GM12892 (cell line): ENCODE measurements around the gene OR13C8. TPM values are rescaled to one million over a fixed set of nuclear protein-coding genes. Genes with fewer than 3 reads are reported as not detected.
"Not testable (repeated sequence)": the region's sequence is repeated elsewhere in the genome, so short reads cannot be mapped to it uniquely, and the experiment has no call there.

ENCODE experiments used
- DNase-seq: peaks from one replicate; pipeline ENCODE4 v3.0.0; 2011; ENCODE audit not compliant: insufficient read length
- FAIRE-seq: peaks from 2 replicates; lab custom pipeline; 2011; peaks lifted over from hg19 to GRCh38; lab: Jason Lieb, UNC
- POLR2A ChIP-seq: IDR thresholded peaks from 2 replicates; pipeline ENCODE4 v1.6.1; 2011; ENCODE audit warnings: low read depth, low read length, control low read depth
- POLR2AphosphoS5 ChIP-seq: IDR thresholded peaks from 2 replicates; pipeline ENCODE4 v1.6.1; 2011; ENCODE audit warnings: low read depth, low read length, control low read depth
- TAF1 ChIP-seq: IDR thresholded peaks from 2 replicates; pipeline ENCODE4 v1.6.1; 2011; ENCODE audit warnings: low read depth, mild to moderate bottlenecking, control low read depth, low read length, borderline replicate concordance
- polyA plus RNA-seq: library from polyadenylated mRNA; unstranded; fragments of >200 nt; gene quantifications from one replicate; pipeline ENCODE4 v1.2.1, GENCODE V29; 2012; ENCODE audit warnings: missing spikeins, inconsistent platforms; ENCODE audit not compliant: missing spikeins

Gene OR13C8
- not detected for polyA plus RNA-seq

- FAIRE-seq, result no peak
- no peak for DNase-seq
- TF ChIP-seq POLR2AphosphoS5 (no peak), TAF1 (no peak), POLR2A (no peak)
Measured at GRCh38 chr9:104568868-104569267, at the start of gene OR13C8. OR13C8 (plus strand) TSS chr9:104569168; CDS start chr9:104569168, 0 bp downstream.

GRCh38 chr9:104520241-104520640 lies 48.7 kb upstream of the OR13C8 start:
- FAIRE-seq, DNase-seq: not testable (repeated sequence)

GRCh38 chr9:104527109-104527508 lies 41.9 kb upstream of the OR13C8 start, which contains the start of gene OR13C4:
OR13C4 (minus strand) TSS chr9:104527209; CDS start chr9:104527209, 0 bp downstream.
- DNase-seq, result no peak
- TF ChIP-seq TAF1 (no peak), POLR2A (no peak), POLR2AphosphoS5 (no peak)
- FAIRE-seq, result no peak

- DNase-seq (no peak), FAIRE-seq (no peak)
- TF ChIP-seq POLR2AphosphoS5 (no peak), POLR2A (no peak), TAF1 (no peak)
Measured at GRCh38 chr9:104536756-104537155, 32.2 kb upstream of the OR13C8 start, which contains the start of gene OR13C3. OR13C3 (minus strand) TSS chr9:104536856; CDS start chr9:104536723, 133 bp downstream.

GRCh38 chr9:104539275-104539674 lies 29.7 kb upstream of the OR13C8 start:
- TF ChIP-seq POLR2A (no peak), TAF1 (no peak), POLR2AphosphoS5 (no peak)
- FAIRE-seq (no peak), DNase-seq (no peak)

- TF ChIP-seq POLR2AphosphoS5 (no peak), POLR2A (no peak), TAF1 (no peak)
Measured at GRCh38 chr9:104544644-104545043, 24.3 kb upstream of the OR13C8 start.

GRCh38 chr9:104553261-104553660 lies 15.7 kb upstream of the OR13C8 start:
- FAIRE-seq, result no peak
- no peak for TF ChIP-seq POLR2A
- no peak for TF ChIP-seq TAF1
- no peak for TF ChIP-seq POLR2AphosphoS5

More at GRCh38 chr9:104544644-104545043, 24.3 kb upstream of the OR13C8 start:
- FAIRE-seq, result no peak
- no peak for DNase-seq

GRCh38 chr9:104555521-104555920 lies 13.4 kb upstream of the OR13C8 start:
- FAIRE-seq, result no peak
- TF ChIP-seq POLR2AphosphoS5 (no peak), TAF1 (no peak), POLR2A (no peak)
- DNase-seq, result no peak

More at GRCh38 chr9:104553261-104553660, 15.7 kb upstream of the OR13C8 start:
- DNase-seq, result no peak

GRCh38 chr9:104556830-104557634 lies 11.9 kb upstream of the OR13C8 start:
- FAIRE-seq (no peak), DNase-seq (no peak)

GRCh38 chr9:104564358-104564757 lies 4.6 kb upstream of the OR13C8 start:
- DNase-seq (no peak), FAIRE-seq (no peak)
- TF ChIP-seq POLR2AphosphoS5 (no peak), POLR2A (no peak), TAF1 (no peak)

More at GRCh38 chr9:104556830-104557634, 11.9 kb upstream of the OR13C8 start:
- TF ChIP-seq POLR2A, result no peak
- TF ChIP-seq TAF1, result no peak
- no peak for TF ChIP-seq POLR2AphosphoS5

GRCh38 chr9:104572612-104573011 lies 3.6 kb downstream of the OR13C8 start:
- no peak for DNase-seq
- FAIRE-seq, result no peak
- TF ChIP-seq POLR2AphosphoS5 (no peak), TAF1 (no peak), POLR2A (no peak)

GRCh38 chr9:104575456-104575855 lies 6.5 kb downstream of the OR13C8 start:
- no peak for DNase-seq
- no peak for FAIRE-seq
- TF ChIP-seq TAF1, result no peak
- no peak for TF ChIP-seq POLR2A
- TF ChIP-seq POLR2AphosphoS5, result no peak
